Measurements from ENCODE around the gene TMEM245.

TMEM245 gene

DNA sequence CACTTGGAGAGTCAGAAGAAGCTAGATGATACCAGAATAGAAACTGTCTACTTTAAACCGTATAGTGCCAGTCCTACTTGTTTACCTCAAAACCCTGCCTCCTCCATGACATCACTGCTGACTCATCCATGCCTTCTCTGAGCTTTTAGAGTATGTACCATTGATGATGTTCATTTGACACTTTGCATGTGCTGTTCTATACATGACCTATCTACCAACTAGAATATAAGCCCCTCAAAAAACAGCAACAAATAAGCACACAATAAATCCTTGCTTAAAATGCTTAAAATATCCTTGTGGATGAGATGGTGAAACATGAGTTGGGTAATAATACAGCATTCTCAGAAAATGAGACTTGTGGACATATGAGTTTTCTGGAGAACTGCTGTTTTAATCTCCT, 109.0 kb downstream of the TMEM245 start:
- in situ Hi-C loops (cut with MboI; ENCODE audit: low pct_unique_long_range_greater_than_20kb, low sequenced_read_pairs, unreplicated experiment) = no loop called here
- peak; percentile 58 for DNase-seq (ENCODE audit: low spot score)
- TF ChIP-seq, protein P1, sequence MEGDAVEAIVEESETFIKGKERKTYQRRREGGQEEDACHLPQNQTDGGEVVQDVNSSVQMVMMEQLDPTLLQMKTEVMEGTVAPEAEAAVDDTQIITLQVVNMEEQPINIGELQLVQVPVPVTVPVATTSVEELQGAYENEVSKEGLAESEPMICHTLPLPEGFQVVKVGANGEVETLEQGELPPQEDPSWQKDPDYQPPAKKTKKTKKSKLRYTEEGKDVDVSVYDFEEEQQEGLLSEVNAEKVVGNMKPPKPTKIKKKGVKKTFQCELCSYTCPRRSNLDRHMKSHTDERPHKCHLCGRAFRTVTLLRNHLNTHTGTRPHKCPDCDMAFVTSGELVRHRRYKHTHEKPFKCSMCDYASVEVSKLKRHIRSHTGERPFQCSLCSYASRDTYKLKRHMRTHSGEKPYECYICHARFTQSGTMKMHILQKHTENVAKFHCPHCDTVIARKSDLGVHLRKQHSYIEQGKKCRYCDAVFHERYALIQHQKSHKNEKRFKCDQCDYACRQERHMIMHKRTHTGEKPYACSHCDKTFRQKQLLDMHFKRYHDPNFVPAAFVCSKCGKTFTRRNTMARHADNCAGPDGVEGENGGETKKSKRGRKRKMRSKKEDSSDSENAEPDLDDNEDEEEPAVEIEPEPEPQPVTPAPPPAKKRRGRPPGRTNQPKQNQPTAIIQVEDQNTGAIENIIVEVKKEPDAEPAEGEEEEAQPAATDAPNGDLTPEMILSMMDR (IDR thresholded peaks at IDR 0.05; ENCODE audit: extremely low read depth, insufficient read depth, missing control alignments) = no peak

DNA sequence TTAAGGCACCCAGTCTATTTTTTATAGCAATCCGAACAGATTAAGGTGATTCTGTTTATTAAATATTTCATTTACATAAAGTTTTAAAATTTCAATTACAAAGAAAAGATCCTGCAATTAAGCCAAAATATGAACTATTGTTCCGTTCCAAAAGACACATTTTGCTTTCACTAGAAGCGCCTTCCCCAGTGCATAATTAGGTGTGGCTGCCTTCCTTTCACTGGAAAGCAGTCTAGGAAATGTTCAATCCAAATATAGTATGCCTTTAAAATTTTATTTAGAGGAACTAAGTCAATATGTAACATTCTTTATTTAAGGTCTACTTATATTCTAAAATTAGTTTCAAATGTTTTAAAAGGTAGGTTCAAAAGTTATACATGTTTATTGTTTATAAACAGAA, 114.1 kb downstream of the TMEM245 start:
- in situ Hi-C loops (cut with MboI; ENCODE audit: low pct_unique_long_range_greater_than_20kb, low sequenced_read_pairs, unreplicated experiment) = no loop called here
- no peak for DNase-seq (ENCODE audit: low spot score)
- TF ChIP-seq, protein P1 (IDR thresholded peaks at IDR 0.05; ENCODE audit: extremely low read depth, insufficient read depth, missing control alignments) = no peak

DNA sequence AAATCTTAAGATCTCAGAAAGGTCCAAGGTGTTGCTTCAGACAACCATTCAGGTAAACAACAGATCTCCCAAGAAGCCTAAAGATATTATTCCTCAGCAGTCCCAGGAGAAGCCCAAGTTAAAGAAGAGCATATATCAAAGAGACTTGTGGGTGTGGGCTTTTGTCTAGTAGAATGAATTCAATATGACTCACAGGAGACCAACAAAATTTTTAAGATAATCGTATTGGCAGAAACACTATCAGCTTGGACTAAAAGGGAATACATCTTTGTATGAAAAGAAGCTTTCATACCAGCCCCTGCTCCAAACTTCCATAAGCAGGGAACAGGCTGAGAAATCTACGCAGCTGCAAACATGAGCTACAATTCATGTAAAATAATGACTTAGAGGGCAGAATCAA, 116.6 kb downstream of the TMEM245 start:
- DNase-seq (ENCODE audit: low spot score) = no peak
- in situ Hi-C loops (cut with MboI; ENCODE audit: low pct_unique_long_range_greater_than_20kb, low sequenced_read_pairs, unreplicated experiment) = no loop called here
- TF ChIP-seq, protein P1 (IDR thresholded peaks at IDR 0.05; ENCODE audit: extremely low read depth, insufficient read depth, missing control alignments) = no peak

DNA sequence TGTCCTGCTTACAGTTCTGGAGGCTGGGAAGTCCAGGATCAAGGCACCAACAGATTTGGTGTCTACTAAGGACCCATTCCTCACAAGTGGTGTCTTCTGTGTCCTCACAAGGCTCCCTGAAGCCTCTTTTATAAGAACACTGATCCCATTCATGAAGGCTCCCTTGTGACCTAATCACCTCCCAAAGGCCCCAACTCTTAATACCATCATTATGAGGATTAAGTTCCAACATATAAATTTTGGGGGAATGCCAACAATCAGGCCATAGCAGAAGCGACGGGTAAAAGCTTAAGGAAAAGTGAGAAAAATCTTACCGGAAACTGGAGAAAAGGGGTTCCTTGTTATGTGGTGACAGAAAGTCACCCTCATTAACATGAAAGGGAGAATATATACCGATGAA, 117.6 kb downstream of the TMEM245 start:
- no peak for DNase-seq (ENCODE audit: low spot score)
- in situ Hi-C loops (cut with MboI; ENCODE audit: low pct_unique_long_range_greater_than_20kb, low sequenced_read_pairs, unreplicated experiment) = no loop called here
- TF ChIP-seq, protein P1 (IDR thresholded peaks at IDR 0.05; ENCODE audit: extremely low read depth, insufficient read depth, missing control alignments) = no peak

DNA sequence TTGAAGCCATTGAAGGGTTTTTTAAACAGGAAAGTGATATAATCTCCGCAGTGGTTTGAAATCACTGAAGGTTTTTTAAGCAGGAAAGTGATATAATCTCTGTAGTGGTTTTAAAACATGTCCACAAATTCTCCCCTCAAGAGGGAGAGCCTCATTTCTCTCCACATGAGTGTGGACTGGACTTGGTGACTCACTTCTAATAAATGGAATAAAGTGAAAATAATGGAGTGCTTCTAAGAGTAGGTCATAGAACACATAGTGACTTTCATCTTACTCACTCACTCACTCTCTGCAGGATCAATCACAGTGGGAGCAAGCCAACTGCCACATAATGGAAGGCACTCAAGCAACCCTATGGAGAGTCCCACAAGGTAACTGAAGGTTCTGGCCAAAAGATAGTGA, 118.5 kb downstream of the TMEM245 start:
- DNase-seq (ENCODE audit: low spot score) = no peak
- in situ Hi-C loops (cut with MboI; ENCODE audit: low pct_unique_long_range_greater_than_20kb, low sequenced_read_pairs, unreplicated experiment) = no loop called here
- TF ChIP-seq, protein P1 (IDR thresholded peaks at IDR 0.05; ENCODE audit: extremely low read depth, insufficient read depth, missing control alignments) = no peak

DNA sequence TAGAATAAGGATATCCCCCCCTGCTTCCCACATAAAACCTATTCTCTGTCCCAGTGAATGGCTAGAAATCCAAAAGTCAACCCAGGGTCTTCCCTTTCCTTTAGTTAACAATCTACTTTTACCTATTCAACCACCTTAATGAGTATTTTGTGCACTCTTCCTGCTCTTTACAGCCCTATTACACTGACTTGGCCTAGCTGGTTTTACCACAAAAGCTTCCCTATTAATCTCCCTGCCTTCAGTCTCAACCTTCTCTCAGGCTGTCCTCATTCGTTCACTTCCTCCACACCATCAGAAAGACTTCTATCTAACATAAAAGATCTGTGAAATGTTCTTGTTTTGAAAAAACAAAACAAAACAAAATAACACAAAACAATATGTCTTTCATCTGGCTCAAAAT, 122.6 kb downstream of the TMEM245 start:
- in situ Hi-C loops (cut with MboI; ENCODE audit: low pct_unique_long_range_greater_than_20kb, low sequenced_read_pairs, unreplicated experiment) = no loop called here
- no peak for DNase-seq (ENCODE audit: low spot score)
- TF ChIP-seq, protein P1 (IDR thresholded peaks at IDR 0.05; ENCODE audit: extremely low read depth, insufficient read depth, missing control alignments) = no peak

DNA sequence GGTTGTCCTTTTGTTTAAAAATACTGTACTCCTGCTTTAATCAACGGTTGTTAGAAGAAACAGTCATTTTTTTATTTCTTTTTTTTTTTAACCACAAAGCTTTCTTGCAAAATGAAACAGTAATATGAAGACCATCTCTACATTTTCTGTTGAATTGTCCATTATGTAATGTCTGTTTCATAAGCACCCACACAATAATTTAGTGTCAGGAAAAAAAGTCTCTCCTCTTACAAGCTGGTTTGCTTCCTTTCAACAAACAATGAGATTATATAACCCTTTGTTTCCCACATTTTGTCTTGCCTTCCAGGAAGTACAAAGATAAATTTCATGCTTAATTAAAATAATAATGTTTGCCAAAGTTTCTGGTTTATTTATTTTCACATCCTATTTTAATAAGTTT, 123.1 kb downstream of the TMEM245 start:
- DNase-seq (ENCODE audit: low spot score) = no peak
- TF ChIP-seq, protein P1 (IDR thresholded peaks at IDR 0.05; ENCODE audit: extremely low read depth, insufficient read depth, missing control alignments) = no peak
- in situ Hi-C loops (cut with MboI; ENCODE audit: low pct_unique_long_range_greater_than_20kb, low sequenced_read_pairs, unreplicated experiment) = no loop called here

All from GM13977 (cell line).